Measurements from ENCODE around the gene DNASE2.
"Not testable (repeated sequence)": the region's sequence is repeated elsewhere in the genome, so short reads cannot be mapped to it uniquely, and the experiment has no call there.

The DNASE2 gene

DNA sequence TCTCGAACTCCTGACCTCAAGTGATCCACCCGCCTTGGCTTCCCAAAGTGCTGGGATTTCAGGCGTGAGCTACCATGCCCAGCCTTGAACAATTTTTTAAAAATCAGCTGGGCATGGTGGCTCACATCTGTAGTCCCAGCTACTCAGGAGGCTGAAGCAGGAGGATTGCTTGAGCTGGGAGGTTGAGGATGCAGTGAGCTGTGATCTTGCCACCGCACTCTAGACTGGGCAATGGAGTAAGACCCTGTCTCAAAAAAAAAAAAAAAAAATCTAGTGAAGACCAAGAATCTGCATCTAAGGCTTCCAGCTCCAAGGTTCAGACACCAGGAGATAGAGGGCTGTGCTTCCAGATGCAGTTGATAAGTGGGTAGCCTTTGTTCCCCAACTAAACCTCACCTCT lies 17.1 kb downstream of the DNASE2 start:
- no peak for DNase-seq (ENCODE audit: low read depth)

DNA sequence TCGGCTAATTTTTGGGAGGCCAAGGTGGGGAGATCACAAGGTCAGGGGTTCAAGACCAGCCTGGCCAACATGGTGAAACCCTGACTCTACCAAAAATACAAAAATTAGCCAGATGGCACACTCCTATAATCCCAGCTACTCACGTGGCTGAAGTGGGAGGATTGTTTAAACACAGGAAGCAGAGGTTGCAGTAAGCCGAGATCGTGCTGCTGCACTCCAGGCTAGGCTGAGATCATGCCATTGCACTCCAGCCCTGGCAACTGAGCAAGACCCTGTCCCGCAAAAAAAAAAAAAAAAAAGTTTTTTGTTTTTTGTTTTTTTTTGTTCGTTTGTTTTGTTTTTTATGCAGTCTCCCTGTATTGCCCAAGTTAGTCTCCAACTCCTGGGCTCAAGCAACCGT lies 21.7 kb downstream of the DNASE2 start:
- no peak for DNase-seq (ENCODE audit: low read depth)

DNA sequence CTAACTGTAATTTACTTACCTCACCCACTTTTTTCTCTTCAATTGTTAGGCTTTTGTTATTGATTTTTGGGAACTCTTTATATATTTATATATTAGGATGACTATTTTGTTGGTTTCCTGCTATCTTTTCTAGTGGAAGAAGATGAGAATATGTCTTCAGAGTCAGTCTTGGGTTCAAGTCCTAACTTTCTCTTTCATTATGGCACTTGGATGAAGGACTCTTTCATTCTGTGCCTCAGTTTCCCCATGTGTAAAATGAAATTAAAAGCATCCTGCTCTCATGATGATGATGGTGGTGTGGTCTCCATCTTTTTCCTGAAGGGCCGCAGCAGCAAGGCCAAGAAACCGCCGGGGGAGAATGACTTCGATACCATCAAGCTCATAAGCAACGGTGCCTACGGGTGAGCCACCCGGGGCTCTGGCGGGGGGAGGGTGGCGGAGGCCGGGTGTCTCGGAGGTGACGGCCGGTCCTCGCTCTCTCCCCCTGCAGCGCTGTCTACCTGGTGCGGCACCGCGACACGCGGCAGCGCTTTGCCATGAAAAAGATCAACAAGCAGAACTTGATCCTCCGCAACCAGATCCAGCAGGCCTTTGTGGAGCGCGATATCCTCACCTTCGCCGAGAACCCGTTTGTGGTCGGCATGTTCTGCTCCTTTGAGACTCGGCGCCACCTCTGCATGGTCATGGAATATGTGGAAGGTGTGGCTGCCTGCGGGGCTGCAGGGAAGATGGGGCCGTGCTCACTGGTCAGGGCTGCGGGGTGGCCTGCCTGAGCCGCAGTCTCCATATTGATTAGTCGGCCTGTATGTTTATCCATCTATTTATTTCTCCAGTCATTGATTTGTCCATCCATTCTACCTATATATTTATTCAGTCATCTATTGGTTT lies 23.0 kb downstream of the DNASE2 start:
- no peak for DNase-seq (ENCODE audit: low read depth)

DNA sequence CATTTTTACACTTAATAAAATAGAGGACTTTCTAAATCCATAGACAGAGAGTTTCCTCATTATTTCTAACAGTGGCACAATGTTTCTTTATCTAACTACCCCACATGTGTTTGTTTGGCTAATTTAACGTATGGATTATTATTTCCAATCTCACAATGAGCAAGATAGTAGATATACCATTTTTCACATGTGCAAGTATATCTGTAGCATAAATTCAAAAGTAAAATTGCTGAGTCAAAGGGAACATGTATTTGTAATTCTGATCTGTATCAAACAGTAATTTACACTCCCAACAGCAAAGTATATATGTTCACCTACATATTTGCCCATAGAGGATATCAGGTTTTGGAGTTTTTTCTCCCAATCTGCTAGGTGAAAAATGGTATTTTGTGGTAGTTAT lies 24.6 kb downstream of the DNASE2 start:
- no peak for DNase-seq (ENCODE audit: low read depth)

DNA sequence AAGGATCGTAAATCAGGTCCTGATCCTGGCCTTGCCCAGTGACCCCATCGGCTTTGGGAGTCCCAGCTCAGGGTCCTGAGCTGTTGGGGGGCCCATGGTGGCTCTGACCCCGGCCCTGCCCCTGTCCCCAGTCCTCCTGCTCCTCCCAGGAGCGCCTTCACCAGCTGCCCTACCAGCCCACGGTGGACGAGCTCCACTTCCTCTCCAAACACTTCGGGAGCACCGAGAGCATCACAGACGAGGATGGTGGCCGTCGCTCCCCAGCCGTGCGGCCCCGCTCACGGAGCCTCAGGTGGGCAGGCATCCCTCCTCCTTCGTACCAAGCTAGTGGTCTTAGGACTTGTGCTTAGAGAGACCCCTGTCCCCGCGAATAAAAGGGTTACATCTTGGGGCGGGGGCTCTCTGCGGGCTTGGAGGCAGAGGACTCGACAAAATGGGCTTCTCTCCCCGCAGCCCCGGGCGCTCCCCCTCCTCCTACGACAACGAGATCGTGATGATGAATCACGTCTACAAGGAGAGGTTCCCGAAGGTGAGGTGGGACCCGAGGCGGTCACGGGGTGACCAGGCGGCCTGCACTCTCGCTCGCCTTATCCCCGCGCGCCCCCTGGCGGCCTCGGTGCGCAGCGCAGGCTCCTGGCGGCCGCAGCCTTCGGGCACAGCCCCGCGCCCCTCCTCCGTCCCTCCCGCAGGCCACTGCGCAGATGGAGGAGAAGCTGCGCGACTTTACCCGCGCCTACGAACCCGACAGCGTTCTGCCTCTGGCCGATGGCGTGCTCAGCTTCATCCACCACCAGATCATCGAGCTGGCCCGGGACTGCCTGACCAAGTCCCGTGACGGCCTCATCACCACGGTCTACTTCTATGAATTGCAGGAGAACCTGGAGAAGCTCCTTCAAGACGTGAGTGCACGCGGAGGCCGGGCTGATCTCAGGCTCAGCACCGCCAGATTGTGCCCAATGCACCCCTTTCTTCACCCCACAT lies 33.8 kb downstream of the DNASE2 start:
- peak; percentile 77 for DNase-seq (ENCODE audit: low read depth)

DNA sequence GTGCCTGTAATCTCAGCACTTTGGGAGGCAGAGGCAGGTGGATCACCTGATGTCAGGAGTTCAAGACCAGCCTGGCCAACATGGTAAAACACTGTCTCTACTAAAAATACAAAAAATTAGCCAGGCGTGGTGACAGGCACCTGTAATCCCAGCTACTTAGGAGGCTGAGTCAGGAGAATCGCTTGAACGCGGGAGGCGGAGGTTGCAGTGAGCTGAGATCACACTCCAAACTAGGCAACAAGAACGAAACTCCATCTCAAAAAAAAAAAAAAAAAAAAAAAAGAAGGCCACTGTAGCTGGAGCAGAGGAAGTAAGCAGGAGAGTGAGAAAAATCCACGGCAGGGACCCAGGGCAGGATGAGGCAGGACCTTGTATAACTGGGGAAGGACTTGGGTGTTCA lies 34.6 kb downstream of the DNASE2 start:
- not testable (repeated sequence) for DNase-seq (ENCODE audit: low read depth)

DNA sequence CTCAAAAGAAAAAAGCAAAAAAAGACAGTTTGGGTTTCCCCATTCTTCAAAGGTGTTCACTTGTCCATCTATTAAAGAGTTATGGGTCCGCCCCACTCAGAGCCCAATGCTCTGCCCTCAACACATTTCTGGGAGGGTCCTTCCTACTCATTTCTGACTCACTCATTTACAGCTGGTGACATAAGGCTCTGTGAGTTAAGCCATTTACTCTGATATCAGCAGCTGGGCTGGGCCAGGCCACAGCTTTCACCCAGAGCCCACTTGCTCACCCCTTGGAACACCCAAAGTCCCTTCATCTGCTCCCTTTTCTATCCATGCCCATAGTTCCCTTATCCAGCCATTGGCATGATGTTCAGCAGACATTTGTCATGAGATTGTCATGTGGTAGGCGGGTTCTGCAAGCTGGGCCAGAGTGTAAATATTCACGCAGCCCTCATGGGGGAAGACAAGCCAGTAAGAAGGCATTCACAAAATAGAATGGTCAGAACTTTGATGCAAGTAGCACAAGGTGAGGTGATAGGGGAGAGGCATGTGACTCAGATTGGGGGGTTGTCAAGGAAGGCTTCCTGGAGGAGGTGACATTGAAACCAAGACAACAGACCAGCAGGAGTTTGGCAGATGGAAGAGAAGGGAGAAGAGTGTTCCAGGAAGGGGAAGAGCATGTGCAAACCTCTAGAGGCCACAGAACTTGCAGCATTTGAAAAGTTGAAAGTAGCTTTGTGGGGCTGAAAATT lies 37.1 kb downstream of the DNASE2 start:
- DNase-seq (ENCODE audit: low read depth) = no peak

DNA sequence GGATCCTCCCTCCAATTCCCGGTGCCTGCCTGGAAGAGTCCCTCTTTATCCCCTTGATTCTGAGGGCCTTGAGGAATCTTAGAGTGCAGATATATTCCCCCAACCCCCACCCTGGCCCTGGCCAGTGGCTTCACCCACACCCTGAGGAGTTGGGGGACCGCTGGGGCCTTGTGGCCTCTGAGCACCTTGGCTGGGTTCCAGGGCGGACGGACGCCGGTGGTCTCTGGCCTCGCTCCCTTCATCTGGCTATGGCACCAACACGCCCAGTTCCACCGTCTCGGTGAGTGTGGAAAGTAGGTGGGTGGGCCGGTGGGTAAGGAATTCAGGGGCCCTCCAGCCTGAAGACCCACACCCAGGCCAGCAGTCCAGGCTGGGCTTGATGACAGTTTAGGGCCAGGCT lies 37.9 kb downstream of the DNASE2 start:
- no peak for DNase-seq (ENCODE audit: low read depth)

DNA sequence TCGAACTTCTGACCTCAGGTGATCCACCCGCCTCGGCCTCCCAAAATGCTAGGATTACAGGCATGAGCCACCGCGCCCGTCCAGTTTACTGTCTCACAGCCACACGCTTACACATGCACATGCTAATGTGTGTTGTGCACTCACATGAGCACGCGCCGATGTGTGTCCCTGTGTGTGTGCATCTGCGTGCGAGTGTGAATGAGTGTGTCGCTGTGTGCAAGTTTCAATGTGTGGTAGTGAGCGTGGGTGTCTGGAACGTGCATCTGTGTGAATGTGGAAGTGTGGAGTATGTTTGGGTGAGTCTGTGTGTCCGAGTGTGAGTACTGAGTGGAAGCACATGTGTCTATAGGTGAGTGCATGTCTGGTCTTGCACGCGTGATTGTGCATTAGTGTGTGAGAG lies 38.7 kb downstream of the DNASE2 start:
- no peak for DNase-seq (ENCODE audit: low read depth)

DNA sequence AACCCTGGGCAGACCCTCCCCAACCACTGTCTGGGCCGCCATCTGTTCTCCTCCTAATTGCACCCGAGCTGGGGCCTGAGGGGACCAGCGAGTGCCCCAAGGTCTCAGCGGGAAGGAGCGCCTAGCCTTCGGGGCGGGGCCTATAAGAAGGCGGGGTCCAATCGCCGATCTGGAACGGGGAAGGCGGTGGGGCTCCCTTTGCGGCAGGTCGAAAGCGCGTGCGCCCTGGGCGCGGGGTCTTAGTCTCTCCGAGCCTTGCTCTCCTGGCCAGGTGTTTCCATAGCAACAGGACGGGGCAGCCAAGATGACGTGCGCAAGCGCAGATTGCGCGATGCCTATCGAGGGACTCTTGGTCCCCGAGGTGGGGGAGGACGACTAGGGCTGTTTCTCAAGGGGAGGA lies 40.2 kb downstream of the DNASE2 start:
- DNase-seq (ENCODE audit: low read depth) = peak; percentile 19

DNA sequence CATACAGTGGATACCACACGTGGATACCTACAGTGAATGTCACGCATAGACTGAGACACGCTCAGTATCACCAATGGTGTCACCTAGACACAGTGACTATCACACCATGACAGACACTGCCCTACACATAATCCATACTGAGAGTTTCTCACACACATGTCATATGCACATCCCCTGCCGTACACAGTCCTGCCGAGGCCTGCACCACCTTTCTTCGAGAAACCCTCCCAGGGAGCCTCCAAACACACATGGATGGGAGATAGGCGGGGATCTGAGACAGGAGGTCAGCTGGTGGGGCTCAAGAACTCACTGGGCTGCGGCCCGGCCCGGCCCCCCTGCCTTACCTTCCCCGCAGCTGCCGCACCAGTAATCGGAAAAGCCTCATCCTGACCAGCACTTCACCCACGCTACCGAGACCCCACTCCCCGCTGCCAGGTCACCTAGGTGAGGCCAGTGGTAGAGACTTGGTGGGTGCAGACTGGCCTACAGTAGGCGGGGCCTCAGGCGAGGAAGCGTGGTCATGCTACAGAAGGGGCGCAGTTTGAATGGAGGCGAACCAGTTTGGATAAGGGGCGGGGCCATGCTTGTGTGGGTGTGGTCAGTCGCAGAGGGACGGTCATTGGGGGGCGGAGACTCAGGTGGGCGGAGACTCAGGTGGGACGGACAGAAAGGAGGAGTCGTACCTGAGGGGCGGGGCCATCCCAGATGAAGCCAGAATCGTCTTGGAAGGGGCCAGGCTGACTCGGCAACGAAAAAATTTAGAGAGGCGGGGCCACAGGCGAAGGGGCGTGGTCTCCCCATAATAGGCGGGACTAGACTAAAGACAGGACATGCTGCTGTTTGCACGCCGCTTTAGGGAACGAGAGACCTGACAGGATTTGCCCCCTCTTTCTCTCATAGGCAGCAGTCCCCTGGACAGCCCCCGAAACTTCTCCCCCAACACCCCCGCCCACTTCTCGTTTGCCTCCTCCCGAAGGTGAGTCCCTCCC lies 40.9 kb downstream of the DNASE2 start:
- DNase-seq (ENCODE audit: low read depth) = peak; percentile 82

DNA sequence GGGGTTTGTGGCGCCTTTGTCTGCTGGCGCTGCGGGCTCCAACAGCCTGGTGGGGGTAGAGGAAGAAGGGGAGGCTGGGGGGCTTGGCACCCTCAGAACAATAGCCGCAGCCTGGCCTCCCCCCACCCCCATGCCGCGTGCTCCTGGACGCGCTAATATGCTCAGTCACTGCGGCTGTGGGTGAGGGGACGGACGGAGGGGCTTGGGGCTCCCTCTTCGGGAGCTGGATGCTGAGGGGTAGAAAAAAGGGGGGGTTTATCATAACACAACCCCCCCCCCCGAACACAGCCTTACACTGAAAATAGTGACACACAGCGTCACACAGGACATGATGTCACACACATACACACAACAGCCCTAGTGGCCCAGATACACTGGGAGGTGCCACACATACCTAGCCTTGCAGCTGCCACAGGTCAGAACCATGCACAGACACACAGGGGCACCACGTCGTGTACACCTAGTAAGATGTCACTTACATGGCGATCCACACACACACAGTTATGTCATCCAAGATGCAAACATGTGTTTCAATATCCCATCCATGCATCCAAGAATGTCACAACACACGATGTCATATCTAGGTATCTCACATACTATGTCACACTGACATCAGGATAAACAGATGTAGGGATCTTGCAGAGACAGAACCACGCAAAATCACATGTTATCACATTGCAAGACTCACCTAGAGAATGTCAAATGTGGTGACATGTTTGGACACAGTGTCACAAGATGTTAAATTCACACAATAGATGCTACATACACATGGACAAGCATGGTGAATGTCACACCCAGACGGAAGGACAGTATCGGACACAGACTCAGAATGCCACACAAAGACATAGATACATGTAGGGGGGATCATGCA lies 42.1 kb downstream of the DNASE2 start:
- DNase-seq (ENCODE audit: low read depth) = no peak

DNA sequence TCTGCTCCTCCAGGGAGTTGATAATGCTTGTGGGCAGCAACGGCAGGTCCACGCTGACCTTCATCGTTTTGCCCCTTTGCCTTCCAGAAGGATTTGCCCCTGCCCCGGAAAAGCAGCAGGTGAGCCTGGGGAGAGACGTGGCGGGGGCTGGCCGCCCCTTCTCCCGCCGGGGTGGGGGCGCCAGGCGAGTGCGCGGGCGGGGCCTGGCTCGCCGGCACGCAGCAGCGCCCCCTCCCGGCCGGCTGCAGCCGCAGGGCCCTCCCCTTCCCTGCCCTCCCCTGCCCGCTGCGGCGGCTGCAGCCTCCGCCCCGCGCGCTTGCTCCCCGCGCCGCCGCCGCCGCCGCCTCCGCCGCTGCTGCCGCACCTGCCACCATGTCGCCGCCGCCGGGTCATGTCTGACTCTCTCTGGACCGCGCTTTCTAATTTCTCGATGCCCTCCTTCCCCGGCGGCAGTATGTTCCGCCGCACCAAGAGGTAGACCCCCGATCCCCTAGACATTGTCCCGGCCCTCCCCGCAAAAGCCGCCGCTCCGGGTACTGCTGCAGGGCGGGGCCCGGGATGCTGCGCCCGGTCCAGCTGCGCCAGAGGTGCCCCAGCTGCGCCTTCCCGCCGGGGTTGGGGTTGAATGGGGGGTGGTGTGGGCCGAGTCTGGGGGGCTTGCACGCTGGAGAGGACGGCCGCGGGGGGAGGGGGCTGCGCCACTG lies 42.9 kb downstream of the DNASE2 start, which contains the start of gene MAST1:
TSS of gene MAST1 (plus strand) at position 334 of the 704 bp plus-strand sequence. CDS start at position 392, 58 bp downstream.
- DNase-seq (ENCODE audit: low read depth) = peak; percentile 26

DNA sequence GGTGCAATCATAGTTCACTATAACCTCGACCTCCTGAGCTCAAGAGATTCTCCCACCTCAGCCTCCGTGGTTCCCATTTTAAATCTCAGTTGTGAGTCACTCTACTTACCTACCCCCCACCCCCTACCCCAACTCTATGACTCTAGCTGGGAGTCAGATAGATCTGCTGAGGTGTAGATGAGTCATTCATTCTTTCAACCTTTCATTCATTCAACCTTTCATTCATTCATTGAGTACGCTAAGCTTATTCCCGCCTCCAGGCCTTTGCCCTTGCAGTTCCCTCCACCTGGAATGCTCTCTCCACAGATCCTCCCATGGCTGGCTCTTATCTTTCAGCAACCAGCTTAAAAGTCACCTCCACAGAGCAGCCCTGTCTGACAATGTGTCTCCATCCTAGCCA lies 44.0 kb downstream of the DNASE2 start:
- no peak for DNase-seq (ENCODE audit: low read depth)

DNA sequence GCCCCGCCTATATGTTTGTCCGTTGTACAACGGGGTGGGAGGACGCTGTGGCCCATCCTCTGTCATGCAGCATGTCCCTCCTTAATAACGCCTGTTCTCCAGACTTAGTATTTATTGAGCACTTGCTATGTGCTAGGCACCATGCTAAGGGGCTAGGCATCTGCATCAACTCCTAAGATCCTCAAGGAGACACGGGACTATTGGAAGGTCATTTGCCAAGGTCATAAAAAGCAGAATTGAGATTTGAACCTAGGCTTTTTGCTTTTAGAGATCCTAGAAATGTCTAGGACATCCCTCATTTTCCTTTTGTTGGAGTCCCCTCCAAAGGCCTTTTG lies 44.8 kb downstream of the DNASE2 start:
- no peak for DNase-seq (ENCODE audit: low read depth)

DNA sequence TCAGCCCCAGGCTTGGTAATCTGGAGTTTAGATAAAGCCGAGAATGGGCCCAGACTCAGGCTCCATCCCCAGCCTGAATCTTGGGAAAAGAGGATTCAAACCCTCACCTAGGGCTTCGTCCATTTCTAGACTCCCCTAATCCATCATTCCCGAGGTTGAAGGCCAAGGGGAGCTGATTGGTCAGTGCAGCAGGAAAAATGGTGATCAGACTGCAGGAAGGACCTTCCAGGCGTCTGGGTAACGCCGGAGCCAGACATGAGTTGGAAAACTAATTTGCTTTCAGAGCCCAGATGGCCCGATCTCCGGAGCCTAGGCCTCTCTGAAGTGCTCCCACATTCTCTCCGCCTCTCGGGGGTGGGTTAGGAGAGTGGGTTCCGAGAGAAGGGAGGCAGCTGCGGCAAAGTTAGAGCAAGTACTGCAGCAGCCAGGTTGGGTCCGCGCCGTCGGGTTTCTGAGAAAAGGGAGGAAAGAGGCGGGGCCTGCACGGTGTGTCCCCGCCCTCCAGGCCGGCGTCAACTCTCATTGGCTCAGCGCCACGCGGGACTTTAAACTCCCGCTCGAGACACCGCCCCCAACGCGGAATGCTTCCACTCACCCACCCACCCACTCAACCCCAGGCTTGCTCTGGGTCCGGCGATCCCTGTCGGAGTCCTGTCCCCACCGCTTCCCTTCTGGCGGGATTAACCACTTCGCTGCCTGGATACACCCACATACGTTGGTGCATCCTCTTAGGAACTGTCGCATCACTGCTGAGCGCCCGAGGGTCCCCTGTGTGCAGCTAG lies 46.1 kb downstream of the DNASE2 start:
- DNase-seq (ENCODE audit: low read depth) = no peak

DNA sequence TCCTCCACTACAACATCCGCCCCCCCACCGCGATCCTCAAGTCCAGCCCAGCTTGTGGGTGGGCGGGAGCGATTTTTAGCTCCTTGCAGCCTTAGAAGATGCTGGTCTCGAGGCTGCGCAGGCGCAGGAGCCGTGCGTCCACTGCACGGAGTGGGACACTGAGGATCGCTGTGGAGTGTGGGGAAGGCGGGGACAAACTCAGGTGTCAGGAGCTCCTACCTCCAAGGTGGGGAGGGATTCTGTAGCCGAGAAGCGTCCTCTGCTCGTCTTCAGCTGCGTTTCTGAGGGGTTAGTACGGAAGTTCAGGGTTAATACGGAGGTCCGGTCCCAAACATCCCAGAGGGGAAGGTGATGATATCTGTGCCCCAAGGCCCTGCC lies 46.7 kb downstream of the DNASE2 start, which contains the start of gene RTBDN:
TSS of gene RTBDN (minus strand) at position 14 of the 378 bp plus-strand sequence. CDS start 4,600 bp downstream, outside the sequence.
- DNase-seq (ENCODE audit: low read depth) = no peak
